ENCODE measurements around the gene FIS1.
"Not testable (repeated sequence)": the region's sequence is repeated elsewhere in the genome, so short reads cannot be mapped to it uniquely, and the experiment has no call there.

Gene FIS1

GRCh38 chr7:101244375-101245146, at the start of gene FIS1:
TSS of gene FIS1 (minus strand) at chr7:101245081. CDS start at chr7:101245004, 77 bp downstream.
- peak; percentile 84 for DNase-seq (ENCODE audit: low read depth, low spot score)

GRCh38 chr7:101294039-101294831, 49.4 kb upstream of the FIS1 start:
- no peak for DNase-seq (ENCODE audit: low read depth, low spot score)

- DNase-seq (ENCODE audit: low read depth, low spot score): not testable (repeated sequence)
Measured at GRCh38 chr7:101293069-101294021, 48.5 kb upstream of the FIS1 start.

- not testable (repeated sequence) for DNase-seq (ENCODE audit: low read depth, low spot score)
Measured at GRCh38 chr7:101292566-101292965, 47.7 kb upstream of the FIS1 start.

GRCh38 chr7:101290186-101291037, 45.5 kb upstream of the FIS1 start:
- peak; percentile 44 for DNase-seq (ENCODE audit: low read depth, low spot score)

- DNase-seq (ENCODE audit: low read depth, low spot score): not testable (repeated sequence)
Measured at GRCh38 chr7:101289687-101290086, 44.8 kb upstream of the FIS1 start.

- no peak for DNase-seq (ENCODE audit: low read depth, low spot score)
Measured at GRCh38 chr7:101288439-101288838, 43.6 kb upstream of the FIS1 start.

GRCh38 chr7:101287032-101287431, 42.2 kb upstream of the FIS1 start:
- DNase-seq (ENCODE audit: low read depth, low spot score): no peak

- DNase-seq (ENCODE audit: low read depth, low spot score): not testable (repeated sequence)
Measured at GRCh38 chr7:101285880-101286279, 41.0 kb upstream of the FIS1 start.

- no peak for DNase-seq (ENCODE audit: low read depth, low spot score)
Measured at GRCh38 chr7:101285171-101285570, 40.3 kb upstream of the FIS1 start.

GRCh38 chr7:101280912-101281311, 36.0 kb upstream of the FIS1 start:
- DNase-seq (ENCODE audit: low read depth, low spot score): not testable (repeated sequence)

GRCh38 chr7:101278461-101279292, 33.8 kb upstream of the FIS1 start:
- DNase-seq (ENCODE audit: low read depth, low spot score): no peak

GRCh38 chr7:101277155-101277554, 32.3 kb upstream of the FIS1 start:
- no peak for DNase-seq (ENCODE audit: low read depth, low spot score)

- no peak for DNase-seq (ENCODE audit: low read depth, low spot score)
Measured at GRCh38 chr7:101273206-101273605, 28.3 kb upstream of the FIS1 start.

GRCh38 chr7:101271021-101271420, 26.1 kb upstream of the FIS1 start:
- no peak for DNase-seq (ENCODE audit: low read depth, low spot score)

- no peak for DNase-seq (ENCODE audit: low read depth, low spot score)
Measured at GRCh38 chr7:101269664-101270063, 24.8 kb upstream of the FIS1 start.

- no peak for DNase-seq (ENCODE audit: low read depth, low spot score)
Measured at GRCh38 chr7:101265622-101266516, 21.0 kb upstream of the FIS1 start.

- DNase-seq (ENCODE audit: low read depth, low spot score): not testable (repeated sequence)
Measured at GRCh38 chr7:101264102-101264706, 19.3 kb upstream of the FIS1 start.

Data from activated CD4-positive, CD25-positive, alpha-beta regulatory T cell treated with anti-CD3 and anti-CD28 coated beads, Interleukin-2, amount 50 U/mL, for 16 hours (primary cell).